ENCODE results near the gene CTDNEP1. TPM values are rescaled to one million over a fixed set of nuclear protein-coding genes. Genes with fewer than 3 reads are reported as not detected.
"Not testable (repeated sequence)": the region's sequence is repeated elsewhere in the genome, so short reads cannot be mapped to it uniquely, and the experiment has no call there.

The CTDNEP1 gene
- polyA plus RNA-seq, 12 donors = 152 to 205 (median 181) TPM; not detected in 1

DNA sequence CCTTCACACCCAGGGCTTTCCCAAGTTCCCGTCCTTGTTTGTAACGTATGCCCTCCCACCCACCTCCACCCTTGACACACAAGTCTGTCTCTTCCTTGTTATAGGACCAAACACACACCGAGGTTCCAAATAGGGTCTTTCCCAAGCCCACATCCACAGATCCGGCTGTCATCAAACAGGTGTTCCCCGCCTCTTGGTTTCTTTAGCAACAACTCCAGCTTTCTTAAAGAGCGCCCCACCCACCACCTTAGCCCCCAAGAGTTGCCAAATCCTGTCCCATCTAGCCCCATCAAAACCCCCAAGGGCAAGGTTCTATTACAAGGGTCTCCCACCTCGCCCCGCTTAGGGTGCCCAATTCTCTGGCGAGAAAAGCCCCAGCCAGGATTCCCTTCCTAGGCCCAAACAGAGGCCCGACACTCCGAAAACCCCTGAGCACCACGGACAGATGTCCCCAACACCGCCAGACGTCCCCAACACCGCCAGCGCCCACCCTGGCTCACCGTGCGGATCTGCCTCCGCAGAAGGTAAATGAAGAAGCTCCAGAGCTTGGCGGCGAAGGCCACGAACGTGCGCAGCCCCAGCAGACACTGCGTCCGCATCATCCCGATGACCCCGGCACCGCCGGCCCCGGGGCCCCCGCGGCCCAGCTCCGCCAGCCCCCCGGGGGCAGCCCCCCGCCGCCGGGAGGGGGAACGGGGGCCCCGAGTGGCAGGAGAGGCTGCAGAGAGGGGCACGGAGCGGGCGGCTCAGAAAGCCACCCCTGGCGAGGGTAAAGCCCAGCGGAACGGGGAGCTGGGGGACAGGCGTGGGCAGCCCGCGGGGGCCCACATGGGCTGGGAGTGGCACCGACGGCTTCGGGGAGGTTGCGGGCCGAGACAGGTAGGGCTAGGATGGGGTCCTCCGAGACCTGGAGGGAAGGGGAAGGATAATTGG, 573 bp downstream of the CTDNEP1 start:
- no peak for DNase-seq

- DNase-seq = no peak
Measured at GRCh38 chr17:7249830-7250229, 1.7 kb downstream of the CTDNEP1 start.

DNA sequence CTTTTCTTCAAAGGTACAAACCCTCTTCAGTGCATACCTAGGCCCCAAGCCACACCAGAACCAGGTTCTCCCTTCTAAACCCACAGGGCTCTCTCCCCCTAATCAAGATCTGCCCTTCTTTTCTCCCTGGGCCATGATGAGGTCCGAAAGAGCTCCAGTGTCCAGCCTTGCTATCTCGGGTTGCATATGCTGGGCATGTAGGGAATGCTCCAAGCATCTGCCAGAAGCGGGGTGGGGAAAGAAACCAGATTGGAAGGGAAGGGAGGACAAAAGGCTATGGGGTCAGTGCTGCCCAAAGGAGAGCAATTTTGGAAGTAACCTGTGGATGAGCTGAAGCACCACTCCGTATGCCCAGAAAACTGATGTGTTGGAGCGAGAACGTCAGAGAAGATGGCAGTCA, 2.3 kb downstream of the CTDNEP1 start:
- no peak for DNase-seq

DNA sequence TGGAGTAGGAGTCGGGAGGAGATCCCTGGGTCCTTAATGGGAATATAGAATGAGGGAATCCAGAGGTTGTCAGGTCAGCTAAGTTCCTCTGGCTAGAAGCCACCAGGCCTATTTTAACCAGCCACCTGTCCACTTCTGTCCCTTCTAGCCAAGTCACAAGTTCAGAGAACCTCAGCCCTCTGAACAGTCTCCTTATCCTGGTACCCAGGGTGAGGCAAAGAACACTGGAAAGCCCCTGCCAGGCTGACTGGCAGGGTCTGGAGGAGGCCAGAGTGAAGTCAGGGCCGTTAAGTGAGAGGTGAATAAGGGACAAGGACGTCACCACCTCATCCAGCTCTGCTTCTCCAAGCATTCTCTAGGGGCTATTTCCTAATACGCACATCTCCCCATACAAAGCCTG, 2.7 kb downstream of the CTDNEP1 start:
- DNase-seq = no peak

GRCh38 chr17:7246779-7247178, 4.8 kb downstream of the CTDNEP1 start:
- DNase-seq = no peak

- DNase-seq = not testable (repeated sequence)
Measured at GRCh38 chr17:7243838-7244237, 7.7 kb downstream of the CTDNEP1 start.

GRCh38 chr17:7243453-7243729, 8.1 kb downstream of the CTDNEP1 start:
- no peak for DNase-seq

GRCh38 chr17:7242717-7243452, 8.6 kb downstream of the CTDNEP1 start:
- peak; percentile 98 for DNase-seq

DNA sequence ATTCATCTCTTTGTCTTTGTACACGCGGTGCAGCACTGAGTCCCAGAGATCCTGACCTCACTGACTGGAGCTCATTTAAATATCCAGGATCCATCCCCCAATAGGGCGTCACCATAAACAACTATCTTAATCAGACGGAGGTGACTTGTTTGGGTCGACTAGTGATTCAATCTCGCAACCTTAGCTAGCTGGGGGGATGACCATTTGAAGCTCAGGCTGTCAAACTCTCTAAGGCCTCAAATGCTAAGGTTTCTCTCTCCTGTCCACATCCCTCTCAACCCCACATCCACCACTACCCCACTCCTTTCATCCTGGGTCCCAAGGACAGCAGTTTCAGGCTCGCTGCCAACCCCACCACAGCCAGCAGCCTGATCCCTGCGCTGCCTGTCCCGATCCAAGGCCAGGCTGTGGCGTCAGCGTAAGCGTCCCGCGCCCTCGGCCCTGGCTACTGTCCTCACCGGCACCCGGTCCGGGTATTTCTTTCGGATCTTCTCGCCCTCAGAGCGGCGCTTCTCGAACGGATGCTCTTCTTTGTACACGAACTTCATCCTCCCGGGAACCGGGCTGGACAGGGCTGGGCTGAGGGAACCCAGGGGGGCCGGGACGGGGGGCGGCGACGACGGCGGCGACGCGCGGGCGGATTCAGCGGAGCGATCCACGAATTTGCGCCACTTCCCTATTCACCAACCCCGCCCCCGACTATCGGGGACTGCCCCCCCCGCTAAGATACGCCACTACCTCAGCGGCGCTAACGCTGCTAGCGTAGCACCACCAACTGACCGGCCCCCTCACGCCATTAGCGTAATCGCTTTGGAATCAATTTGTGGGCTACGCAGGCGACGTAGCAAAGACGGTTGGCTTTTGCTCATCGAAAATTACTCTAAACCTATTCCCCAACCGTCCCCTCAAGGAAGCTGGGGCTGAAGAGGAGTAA, 9.5 kb downstream of the CTDNEP1 start, which contains the start of gene GABARAP:
TSS of gene GABARAP (minus strand) at position 667 of the 934 bp plus-strand sequence. CDS start at position 548, 119 bp downstream.
- DNase-seq = peak; percentile 99

DNA sequence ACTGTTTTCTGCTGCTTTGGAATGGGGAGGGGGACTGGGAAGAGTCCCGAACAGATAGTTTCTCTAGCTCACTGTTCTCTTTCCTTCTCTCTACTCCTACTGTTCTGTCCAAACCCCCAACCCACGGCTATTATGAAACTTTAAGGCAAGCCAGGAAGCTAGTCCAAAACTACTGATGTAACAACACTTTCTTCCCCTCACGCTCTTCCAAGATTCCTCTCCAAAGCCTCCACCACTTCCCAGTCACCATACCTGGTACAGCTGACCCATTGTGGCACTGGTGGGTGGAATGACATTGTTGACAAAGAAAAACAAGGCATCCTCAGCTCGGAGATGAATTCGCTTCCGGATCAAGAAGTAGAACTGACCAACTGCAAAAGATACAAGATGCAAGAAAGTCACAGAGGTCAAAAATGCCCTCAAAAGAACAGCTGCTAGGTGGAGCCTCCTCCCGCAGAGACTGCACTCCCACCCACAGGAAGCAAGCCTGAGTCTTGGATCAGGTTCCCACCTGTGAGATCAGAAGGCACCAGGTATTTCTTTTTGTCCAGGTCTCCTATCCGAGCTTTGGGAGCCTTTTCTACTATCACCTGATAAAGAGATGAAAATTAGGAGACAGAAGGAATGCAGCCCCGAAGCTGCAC, 10.3 kb downstream of the CTDNEP1 start:
- no peak for DNase-seq

GRCh38 chr17:7240375-7240774, 11.2 kb downstream of the CTDNEP1 start:
- DNase-seq = no peak

DNA sequence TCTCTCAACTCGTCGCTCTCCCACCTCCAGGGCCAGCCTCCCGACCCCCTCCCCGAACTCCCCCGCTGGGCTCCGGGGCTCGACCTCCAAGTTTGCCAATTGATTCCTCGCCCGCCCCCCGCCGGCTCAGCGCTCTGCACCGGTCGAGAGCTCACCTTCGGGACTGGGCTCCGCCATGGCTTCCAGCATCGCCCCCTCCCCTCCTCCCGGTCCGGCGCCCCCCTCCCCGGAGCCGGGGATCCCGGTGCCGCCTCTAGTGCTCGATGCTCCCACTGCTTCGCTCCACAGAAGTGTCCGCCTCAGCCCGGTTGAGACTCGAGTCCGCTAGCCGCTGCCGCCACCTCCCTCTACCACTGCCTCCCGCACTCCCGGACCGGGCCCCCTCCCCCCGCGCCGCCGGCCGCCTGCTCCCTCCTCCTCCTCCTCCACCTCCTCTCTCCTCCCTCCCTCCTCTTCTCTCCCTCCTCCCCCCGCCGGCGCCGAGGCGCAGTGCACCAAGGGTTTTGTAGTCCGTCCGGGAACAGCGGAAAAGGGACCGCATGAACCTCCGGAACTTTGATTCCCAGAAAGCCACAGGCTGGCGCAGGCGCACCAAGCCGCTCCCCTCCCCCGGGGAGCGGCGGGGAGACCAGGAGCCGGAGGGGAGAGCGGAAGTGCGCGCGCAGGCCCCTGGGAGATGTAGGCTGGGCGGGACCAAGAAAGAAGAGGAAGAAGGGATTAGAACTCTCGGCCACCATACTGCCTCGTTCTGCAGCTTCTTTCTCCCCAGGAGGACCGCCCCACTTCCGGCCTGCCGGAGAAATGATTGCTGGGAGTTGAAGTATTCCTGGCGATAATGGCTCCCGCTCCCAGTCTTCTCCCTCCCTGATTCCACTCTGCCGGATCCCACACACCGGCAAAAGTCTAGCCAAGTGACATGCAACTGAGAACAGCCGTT, 12.2 kb downstream of the CTDNEP1 start, which contains the start of gene PHF23:
TSS of gene PHF23 (minus strand) at position 367 of the 937 bp plus-strand sequence. CDS start at position 189, 178 bp downstream.
- peak; percentile 100 for DNase-seq

DNA sequence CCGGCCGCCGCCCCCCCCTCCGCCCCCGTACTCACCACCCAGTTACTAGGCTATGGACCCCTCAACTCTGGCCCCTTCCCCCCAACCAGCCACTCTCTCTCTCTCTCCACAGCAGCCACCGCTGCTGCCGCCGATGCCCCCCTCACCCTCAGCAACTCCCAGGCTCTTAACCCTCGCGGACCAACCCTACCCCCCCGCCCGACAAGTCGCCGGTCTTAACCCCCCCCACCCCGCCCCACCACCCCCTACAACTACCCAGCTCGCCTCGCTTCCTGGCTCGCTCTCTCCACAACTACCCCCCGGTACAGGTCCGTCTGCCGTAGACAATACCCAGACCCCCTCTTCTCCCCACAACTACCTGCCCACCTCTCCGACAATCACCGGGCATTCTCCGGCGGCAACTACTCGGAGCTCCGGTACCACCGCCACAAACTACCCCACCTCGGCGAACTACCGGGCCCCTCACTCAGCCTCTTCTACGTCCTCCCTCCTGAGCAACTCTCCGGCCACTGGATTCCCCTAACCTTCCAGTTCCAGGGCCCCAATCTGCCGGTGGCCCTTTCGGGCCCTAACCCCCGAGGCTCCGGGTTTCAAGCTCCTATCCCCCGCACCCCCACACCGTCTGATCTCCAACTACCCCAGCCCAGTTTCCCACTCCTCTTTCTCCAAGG, 13.0 kb downstream of the CTDNEP1 start:
- no peak for DNase-seq

GRCh38 chr17:7237761-7238419, 13.6 kb downstream of the CTDNEP1 start:
- DNase-seq = peak; percentile 74

DNA sequence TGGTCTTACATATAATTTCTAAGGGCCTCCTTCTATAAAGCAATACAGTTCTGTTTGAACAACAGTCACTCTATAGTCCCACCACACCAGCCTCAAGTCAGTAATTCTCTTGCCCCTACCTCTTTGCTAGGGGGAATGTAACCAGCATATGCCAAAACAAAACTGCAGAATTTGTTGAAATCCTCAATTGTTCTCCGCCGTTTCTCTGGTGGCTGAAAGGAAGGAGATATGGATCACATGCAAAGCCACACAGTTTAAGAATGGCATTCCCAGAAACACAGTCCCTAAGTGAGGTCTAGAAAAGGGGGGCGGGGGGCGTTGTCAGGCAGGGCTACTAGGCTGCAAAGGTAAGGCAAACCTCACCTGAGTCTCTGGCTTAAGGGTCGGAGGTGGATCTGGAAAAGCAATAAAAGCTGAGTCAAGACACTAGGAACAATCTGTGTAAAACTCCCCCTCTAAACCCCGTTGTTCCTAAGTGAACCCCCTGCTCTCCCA, 14.2 kb downstream of the CTDNEP1 start:
- DNase-seq = no peak

DNA sequence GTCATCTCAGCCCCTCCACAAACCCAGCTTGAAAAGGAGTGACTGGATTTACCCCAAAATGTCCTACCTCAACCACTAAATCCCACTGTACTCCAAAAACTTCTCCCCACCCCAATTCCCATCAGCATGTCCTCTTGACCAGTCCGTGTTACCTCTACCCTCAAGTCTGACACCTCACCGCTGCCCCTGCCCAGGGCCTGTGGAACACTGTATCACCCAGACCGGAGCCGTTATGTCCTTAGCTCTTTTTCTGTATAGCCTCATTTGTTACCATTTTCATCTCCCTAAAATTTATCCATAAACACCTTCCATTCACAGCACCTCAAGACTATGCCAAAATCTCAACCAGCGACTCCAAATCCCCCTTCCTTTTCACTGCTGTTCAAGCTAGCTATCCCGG, 14.7 kb downstream of the CTDNEP1 start:
- no peak for DNase-seq

DNA sequence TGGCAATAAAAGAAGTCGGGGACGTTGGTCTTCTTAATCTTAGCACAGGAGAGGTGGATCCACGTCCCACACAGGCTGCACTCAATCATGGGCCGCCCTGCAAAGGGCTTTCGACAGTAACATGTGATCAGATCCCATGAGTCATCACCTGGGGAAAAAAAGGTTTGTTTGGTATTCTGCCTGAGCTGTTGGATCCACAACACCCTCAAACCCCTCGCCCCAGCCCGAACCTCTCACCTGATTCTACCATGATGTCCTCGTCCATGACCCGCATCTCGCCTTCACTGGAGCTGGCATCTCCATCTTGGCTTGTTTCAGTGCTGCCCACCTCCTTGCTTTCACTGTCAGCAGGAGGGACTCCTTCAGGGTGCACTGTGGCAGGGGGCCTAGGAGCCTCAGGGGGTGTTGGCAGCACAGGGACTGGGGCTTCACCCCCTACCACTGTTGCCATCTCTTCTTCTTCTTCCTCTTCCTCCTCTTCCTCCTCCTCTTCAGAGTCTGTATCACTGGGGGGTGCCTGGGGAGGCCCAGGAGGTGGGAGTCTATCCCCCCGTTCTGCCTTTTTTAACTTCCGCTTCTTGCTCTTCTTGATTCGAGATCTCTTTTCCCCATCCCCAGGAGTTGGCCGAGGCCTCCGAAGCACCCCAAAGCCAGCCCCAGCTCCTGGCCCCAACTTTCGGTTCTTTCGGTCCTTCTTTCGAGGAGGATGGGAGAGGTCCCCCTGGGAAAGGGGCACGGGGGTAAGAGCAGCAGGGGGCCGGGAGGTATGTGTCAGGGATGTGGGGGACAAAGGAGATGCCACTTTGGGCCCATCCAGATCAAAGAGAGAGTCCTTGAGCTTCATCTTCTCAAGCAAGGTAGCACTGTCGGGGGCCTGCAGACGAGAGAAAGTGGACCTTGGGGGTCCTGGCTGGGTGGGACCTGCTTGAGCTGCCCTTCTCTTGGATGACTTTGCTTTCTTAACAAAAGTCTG, 15.6 kb downstream of the CTDNEP1 start:
- DNase-seq = no peak
